ENCODE measurements around the gene ZNF367. TPM values are rescaled to one million over a fixed set of nuclear protein-coding genes. Genes with fewer than 3 reads are reported as not detected.

The ZNF367 gene
- total and polyA plus RNA-seq, 2 of the 4 experiments (the other 2 are of a cell fraction): 1.1 to 2.7 TPM

DNA sequence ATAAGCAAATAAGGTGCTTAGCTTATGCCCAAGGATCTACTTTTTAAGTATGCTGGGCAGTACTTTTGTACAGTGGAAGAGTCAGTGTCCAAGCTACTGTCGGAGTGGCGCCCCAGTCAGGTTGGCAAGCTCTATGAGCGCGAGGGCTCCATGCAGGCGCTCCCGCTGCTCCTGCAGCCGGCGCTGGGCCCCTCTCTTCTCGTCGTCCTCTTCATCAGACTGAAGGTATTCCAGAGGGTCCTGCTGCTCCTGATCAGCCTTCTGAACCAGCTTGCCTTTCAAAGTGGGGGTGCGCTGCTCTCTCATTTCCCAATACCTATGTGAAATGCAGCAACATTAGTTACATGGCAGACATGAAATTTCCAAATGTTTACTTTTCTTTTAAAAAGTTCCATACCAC is 30.0 kb downstream of the ZNF367 start:
- no peaks in the 10 kb centered on the region for H3K27me3 ChIP-seq (ENCODE audit: control insufficient read depth, insufficient read depth, low read length)
- intact Hi-C loops (cut with micrococcal nuclease) (no loop called here), dilution Hi-C loops (cut with HindIII; ENCODE audit: low sequenced_read_pairs, unreplicated experiment) (no loop called here), in situ Hi-C loops (cut with MboI; ENCODE audit: low sequenced_read_pairs) (no loop called here)
- no peak overlapping the region for H2AK5ac ChIP-seq (ENCODE audit: low read depth, low read length)
- WGBS, 2 experiments (ENCODE audit: extremely low coverage in 2 of 2, insufficient read length in 1 of 2): no CpG with 5 or more reads among the region's 11 CpGs
- no peak for DNase-seq
- no peak for ATAC-seq (ENCODE audit: low read depth)
- no peak overlapping the region for H2BK15ac ChIP-seq (ENCODE audit: low read depth, low read length)
- peaks cover 5% of the 10 kb centered on the region for H3K4me1 ChIP-seq (ENCODE audit: control insufficient read depth, insufficient read depth, low read length)
- no TSS peak for BruUV-seq (replicated peaks)
- H4K91ac ChIP-seq (ENCODE audit: insufficient read depth, low read depth, low read length): no peak overlapping the region
- no peaks in the 10 kb centered on the region; the same call in 1 of the 2 replicates for H3K36me3 ChIP-seq (ENCODE audit: control insufficient read depth, insufficient read depth, low read length)
- H3K9ac ChIP-seq (ENCODE audit: low read depth, low read length): no peak overlapping the region
- no peak overlapping the region for H2AK9ac ChIP-seq (replicated peaks; ENCODE audit: low read depth, low read length, poor library complexity)
- H3K56ac ChIP-seq (ENCODE audit: extremely low read depth, insufficient read depth, low read length): no peak overlapping the region
- H3K27ac ChIP-seq (ENCODE audit: insufficient read depth, low read length): no peak overlapping the region
- no peak overlapping the region for H2BK20ac ChIP-seq (ENCODE audit: low read depth, low read length)
- H2AFZ ChIP-seq (replicated peaks; ENCODE audit: low read length, poor library complexity): peak overlapping the region; percentile 19
- POLR2A ChIA-PET (ENCODE audit: unreplicated experiment): no interaction called here
- H4K8ac ChIP-seq (ENCODE audit: low read depth in 2 of 2, low read length in 2 of 2): no peak overlapping the region
- H3K14ac ChIP-seq (replicated peaks; ENCODE audit: low read depth, low read length): no peak overlapping the region
- no peak overlapping the region for H3K4me3 ChIP-seq (ENCODE audit: insufficient read depth, low read depth, low read length)
- no peak overlapping the region for H2BK5ac ChIP-seq (ENCODE audit: low read depth, low read length, poor library complexity, severe bottlenecking)
- peaks cover under 1 to 25% of the 10 kb centered on the region in 2 experiments; a peak in 3 of 4 replicates for H3K79me1 ChIP-seq (ENCODE audit: low read depth in 1 of 2, low read length in 2 of 2)
- no peak overlapping the region for H3K4me2 ChIP-seq (ENCODE audit: low read depth, low read length)
- no peak overlapping the region for H3K4ac ChIP-seq (ENCODE audit: low read depth, low read length)
- H3K9me3 ChIP-seq (ENCODE audit: control insufficient read depth, insufficient read depth, low read length): no peaks in the 10 kb centered on the region
- H3K23ac ChIP-seq (ENCODE audit: low read depth, low read length): no peak overlapping the region
- no peak overlapping the region for H3K18ac ChIP-seq (ENCODE audit: low read depth, low read length)
- peaks cover 3% of the 10 kb centered on the region; the same call in 1 of the 2 replicates for H3K9me1 ChIP-seq (ENCODE audit: insufficient read depth, low read length)
- no peaks in the 10 kb centered on the region for H4K20me1 ChIP-seq (ENCODE audit: insufficient read depth, low read length)
- TF ChIP-seq CEBPB (IDR thresholded peaks at IDR 0.05; ENCODE audit: low read depth, low read length): no peak
- TF ChIP-seq FOS (IDR thresholded peaks at IDR 0.05; ENCODE audit: low read depth, low read length): no peak
- TF ChIP-seq, protein P1, sequence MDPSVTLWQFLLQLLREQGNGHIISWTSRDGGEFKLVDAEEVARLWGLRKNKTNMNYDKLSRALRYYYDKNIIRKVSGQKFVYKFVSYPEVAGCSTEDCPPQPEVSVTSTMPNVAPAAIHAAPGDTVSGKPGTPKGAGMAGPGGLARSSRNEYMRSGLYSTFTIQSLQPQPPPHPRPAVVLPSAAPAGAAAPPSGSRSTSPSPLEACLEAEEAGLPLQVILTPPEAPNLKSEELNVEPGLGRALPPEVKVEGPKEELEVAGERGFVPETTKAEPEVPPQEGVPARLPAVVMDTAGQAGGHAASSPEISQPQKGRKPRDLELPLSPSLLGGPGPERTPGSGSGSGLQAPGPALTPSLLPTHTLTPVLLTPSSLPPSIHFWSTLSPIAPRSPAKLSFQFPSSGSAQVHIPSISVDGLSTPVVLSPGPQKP (IDR thresholded peaks at IDR 0.05; ENCODE audit: borderline replicate concordance, low read depth, low read length): no peak
- TF ChIP-seq, protein P2, sequence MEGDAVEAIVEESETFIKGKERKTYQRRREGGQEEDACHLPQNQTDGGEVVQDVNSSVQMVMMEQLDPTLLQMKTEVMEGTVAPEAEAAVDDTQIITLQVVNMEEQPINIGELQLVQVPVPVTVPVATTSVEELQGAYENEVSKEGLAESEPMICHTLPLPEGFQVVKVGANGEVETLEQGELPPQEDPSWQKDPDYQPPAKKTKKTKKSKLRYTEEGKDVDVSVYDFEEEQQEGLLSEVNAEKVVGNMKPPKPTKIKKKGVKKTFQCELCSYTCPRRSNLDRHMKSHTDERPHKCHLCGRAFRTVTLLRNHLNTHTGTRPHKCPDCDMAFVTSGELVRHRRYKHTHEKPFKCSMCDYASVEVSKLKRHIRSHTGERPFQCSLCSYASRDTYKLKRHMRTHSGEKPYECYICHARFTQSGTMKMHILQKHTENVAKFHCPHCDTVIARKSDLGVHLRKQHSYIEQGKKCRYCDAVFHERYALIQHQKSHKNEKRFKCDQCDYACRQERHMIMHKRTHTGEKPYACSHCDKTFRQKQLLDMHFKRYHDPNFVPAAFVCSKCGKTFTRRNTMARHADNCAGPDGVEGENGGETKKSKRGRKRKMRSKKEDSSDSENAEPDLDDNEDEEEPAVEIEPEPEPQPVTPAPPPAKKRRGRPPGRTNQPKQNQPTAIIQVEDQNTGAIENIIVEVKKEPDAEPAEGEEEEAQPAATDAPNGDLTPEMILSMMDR (conservative IDR thresholded peaks at IDR 0.05; ENCODE audit: low read depth, low read length): no peak
- TF ChIP-seq RFX5 (IDR thresholded peaks at IDR 0.05; ENCODE audit: low read depth, low read length): no peak
- no peak for TF ChIP-seq RCOR1 (IDR thresholded peaks at IDR 0.05; ENCODE audit: insufficient replicate concordance, low read length)
- TF ChIP-seq MAZ (IDR thresholded peaks at IDR 0.05; ENCODE audit: borderline replicate concordance, low read depth, low read length): no peak
- no peak for TF ChIP-seq MAFK (IDR thresholded peaks at IDR 0.05; ENCODE audit: low read depth, low read length)
- no peak overlapping the region for H4K5ac ChIP-seq (ENCODE audit: low read depth, low read length)
- CTCF ChIA-PET: interaction anchor here (0.7 kb wide), 1 partner anchor 71 kb away, joined by 3 read pairs; no protein-coding TSS in a partner anchor
- H2BK120ac ChIP-seq (ENCODE audit: low read depth, low read length): no peak overlapping the region

All from IMR-90 (cell line).